ENCODE results near the gene DCTN2. TPM values are rescaled to one million over a fixed set of nuclear protein-coding genes. Genes with fewer than 3 reads are reported as not detected.
A peak's percentile ranks its signal among the peaks of the same experiment; 100 is the strongest.

Gene DCTN2
- total RNA-seq, 3 donors from 2014 or later: 138 to 140 (median 140) TPM

DNA sequence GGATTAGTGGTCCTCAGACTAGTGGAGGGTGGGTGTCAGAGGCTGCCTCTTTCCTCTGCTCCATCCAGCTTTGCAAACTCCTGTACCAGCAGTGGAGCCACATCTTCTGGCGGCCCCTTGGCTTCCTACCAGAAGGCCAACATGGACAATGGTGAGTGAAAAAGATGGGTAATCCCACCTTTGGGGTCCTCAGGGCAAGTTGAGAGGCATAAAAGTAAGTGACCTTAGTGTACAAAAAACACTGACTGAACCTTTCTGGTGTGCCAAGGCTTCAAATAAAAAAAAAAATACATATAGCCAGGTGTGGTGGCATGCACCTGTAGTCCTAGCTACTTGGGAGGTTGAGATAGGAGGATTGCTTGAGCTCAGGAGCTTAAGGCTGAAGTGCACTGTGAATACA lies 34.8 kb upstream of the DCTN2 start:
- no peaks in the 10 kb centered on the region for H3K9me3 ChIP-seq
- ATAC-seq (no peak), DNase-seq (no peak)
- TF ChIP-seq, protein P1, sequence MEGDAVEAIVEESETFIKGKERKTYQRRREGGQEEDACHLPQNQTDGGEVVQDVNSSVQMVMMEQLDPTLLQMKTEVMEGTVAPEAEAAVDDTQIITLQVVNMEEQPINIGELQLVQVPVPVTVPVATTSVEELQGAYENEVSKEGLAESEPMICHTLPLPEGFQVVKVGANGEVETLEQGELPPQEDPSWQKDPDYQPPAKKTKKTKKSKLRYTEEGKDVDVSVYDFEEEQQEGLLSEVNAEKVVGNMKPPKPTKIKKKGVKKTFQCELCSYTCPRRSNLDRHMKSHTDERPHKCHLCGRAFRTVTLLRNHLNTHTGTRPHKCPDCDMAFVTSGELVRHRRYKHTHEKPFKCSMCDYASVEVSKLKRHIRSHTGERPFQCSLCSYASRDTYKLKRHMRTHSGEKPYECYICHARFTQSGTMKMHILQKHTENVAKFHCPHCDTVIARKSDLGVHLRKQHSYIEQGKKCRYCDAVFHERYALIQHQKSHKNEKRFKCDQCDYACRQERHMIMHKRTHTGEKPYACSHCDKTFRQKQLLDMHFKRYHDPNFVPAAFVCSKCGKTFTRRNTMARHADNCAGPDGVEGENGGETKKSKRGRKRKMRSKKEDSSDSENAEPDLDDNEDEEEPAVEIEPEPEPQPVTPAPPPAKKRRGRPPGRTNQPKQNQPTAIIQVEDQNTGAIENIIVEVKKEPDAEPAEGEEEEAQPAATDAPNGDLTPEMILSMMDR (IDR thresholded peaks at IDR 0.05): no peak
- intact Hi-C loops (cut with DNase I, micrococcal nuclease): loop anchor here (5.0 kb wide), 1 partner anchor 40 kb away; no protein-coding TSS in a partner anchor
- H3K4me3 ChIP-seq: no peak overlapping the region
- H3K4me1 ChIP-seq (ENCODE audit: low read depth): no peaks in the 10 kb centered on the region
- H3K36me3 ChIP-seq (ENCODE audit: low read depth): no peaks in the 10 kb centered on the region

DNA sequence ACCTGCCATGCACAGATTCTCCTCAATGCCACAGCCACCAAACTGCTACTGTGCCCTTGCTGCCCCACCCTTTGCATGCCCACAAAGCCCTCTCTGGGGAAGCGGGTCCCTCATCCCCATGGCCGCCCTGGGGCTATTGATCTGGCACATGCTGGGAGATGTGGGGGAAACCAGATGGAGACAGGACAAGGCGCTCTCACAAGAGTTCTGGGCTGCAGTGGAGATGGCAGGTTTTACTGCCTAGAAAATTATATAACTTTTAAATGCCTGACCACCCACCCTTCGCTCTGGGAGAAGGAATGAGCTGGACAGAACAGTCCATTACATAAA lies 33.4 kb upstream of the DCTN2 start:
- TF ChIP-seq, protein P1 (IDR thresholded peaks at IDR 0.05): no peak
- intact Hi-C loops (cut with DNase I, micrococcal nuclease): loop anchor here (5.0 kb wide), 1 partner anchor 42 kb away; no protein-coding TSS in a partner anchor
- H3K36me3 ChIP-seq (ENCODE audit: low read depth): no peaks in the 10 kb centered on the region
- H3K9me3 ChIP-seq: no peaks in the 10 kb centered on the region
- ATAC-seq (no peak), DNase-seq (no peak)
- H3K4me1 ChIP-seq (ENCODE audit: low read depth): no peaks in the 10 kb centered on the region
- no peak overlapping the region for H3K4me3 ChIP-seq

DNA sequence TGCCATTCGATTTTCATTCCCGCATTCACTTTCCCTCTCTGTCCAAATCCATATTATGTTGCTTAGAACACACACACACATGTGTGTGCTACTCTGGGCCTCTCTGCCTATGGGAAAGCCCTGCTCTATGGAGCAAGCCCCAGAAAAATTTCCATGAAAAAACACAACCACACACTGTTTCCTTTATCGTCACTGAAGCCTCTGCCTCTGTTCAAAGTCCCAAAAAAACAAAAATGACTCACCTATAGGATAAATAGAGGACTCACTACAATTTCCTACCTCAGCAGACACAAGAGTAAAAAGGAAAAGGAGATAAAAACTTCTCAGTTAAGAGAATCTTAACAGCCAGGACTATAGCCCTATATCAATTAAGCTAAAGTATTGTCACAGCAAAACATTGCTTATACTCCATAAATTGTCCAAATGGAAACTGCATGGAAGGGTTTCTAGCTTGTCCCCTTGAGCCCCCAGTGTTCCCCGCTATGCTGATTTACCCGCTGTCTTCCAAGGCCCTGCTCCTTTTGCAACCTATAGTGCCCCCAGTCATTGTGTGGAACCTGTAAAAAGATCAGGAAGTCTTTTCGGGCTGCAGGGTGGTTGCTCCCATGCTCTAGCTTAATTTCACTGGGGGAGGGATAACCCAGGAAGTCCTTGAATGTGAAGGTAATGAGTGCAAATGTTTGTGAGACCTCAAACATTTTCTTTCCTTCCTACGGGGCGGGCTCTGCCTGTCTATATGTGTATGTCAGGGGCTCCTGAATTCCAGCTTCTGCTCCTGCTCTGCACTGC lies 32.9 kb upstream of the DCTN2 start:
- Histone ChIP-seq H3K4me1 (ENCODE audit: low read depth) (no peaks in the 10 kb centered on the region), H3K36me3 (ENCODE audit: low read depth) (no peaks in the 10 kb centered on the region), H3K4me3 (no peak overlapping the region), H3K9me3 (no peaks in the 10 kb centered on the region)
- ATAC-seq: peak; percentile 74
- no peak for DNase-seq
- TF ChIP-seq, protein P1 (IDR thresholded peaks at IDR 0.05): no peak
- intact Hi-C loops (cut with DNase I, micrococcal nuclease): loop anchor here (5.0 kb wide), 1 partner anchor 42 kb away; no protein-coding TSS in a partner anchor

DNA sequence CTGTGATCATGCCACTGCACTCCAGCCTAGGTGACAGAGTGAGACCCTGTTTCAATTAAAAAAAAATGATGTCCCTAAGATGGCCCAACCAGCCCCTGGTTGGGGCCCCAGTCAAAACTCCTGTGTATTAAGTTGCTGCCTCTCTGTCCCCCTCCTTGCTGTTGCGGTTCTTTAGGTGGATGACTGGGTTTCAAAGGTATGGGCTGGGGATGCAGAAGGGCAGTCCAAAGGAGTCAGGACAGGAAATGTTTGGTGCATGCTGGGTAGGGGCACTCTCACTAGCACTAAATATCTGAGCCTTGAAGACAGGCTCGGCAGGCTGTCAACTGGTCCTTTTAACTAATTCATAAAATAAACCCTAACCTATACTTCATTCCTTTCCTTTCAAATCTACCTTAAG lies 32.0 kb upstream of the DCTN2 start:
- intact Hi-C loops (cut with DNase I, micrococcal nuclease): no loop called here
- H3K36me3 ChIP-seq (ENCODE audit: low read depth): no peaks in the 10 kb centered on the region
- DNase-seq: no peak
- no peak overlapping the region for H3K4me3 ChIP-seq
- TF ChIP-seq, protein P1 (IDR thresholded peaks at IDR 0.05): no peak
- H3K9me3 ChIP-seq: no peaks in the 10 kb centered on the region
- ATAC-seq: no peak
- no peaks in the 10 kb centered on the region for H3K4me1 ChIP-seq (ENCODE audit: low read depth)

DNA sequence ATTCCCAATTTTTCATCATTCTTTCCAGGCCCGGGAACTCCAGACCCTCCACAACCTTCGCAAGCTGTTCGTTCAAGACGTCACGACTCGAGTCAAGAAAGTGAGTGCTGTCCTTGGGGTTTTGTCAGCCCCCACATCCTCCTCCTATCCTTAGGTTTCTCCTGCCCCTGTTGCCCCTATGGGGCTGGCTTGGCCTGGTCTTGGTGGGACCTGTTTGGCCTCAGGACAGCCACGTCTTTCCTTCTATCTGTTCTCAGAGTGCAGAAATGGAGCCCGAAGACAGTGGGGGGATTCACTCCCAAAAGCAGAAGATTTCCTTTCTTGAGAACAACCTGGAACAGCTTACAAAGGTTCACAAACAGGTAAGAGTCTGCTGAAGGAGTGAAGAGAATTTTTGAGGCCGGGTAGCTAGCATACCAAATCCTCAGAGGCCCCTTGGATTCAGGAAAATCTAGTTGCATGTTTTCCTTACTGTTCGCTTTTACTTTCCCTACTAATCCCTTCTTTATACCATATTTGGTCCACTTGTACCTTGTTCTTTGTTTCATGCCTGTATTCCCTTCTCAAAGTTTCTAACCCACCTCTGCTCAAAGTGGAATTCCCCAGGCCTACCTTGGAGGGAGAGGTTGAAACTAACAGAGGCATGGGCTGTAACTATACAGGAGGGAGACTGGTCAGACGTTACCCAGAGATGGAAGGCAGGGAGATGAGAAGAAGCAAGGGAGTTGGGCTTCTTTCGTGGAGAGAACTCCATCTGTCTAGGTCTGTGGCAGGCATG lies 31.2 kb upstream of the DCTN2 start:
- no peaks in the 10 kb centered on the region for H3K9me3 ChIP-seq
- no peak for DNase-seq
- ATAC-seq: no peak
- no peaks in the 10 kb centered on the region for H3K36me3 ChIP-seq (ENCODE audit: low read depth)
- no peaks in the 10 kb centered on the region for H3K4me1 ChIP-seq (ENCODE audit: low read depth)
- intact Hi-C loops (cut with DNase I, micrococcal nuclease): no loop called here
- H3K4me3 ChIP-seq: no peak overlapping the region
- TF ChIP-seq, protein P1 (IDR thresholded peaks at IDR 0.05): no peak

Data from mucosa of descending colon (tissue), 3 donors.